Mesenchymal stem cell (in vitro differentiated cells and primary cell): ENCODE results near the gene CCM2.
A peak's percentile ranks its signal among the peaks of the same experiment; 100 is the strongest.

Experiments
- DNase-seq: peaks from one replicate; pipeline ENCODE4 v3.0.0-alpha.2; 2013
- H2AFZ ChIP-seq: one replicate; pipeline ENCODE4 v1.6.1; 2013; ENCODE audit warnings: low read depth, mild to moderate bottlenecking, control low read depth, inconsistent platforms, low read length, moderate library complexity
- H2AK5ac ChIP-seq: 2 replicates; pipeline ENCODE4 v1.6.1; 2013; ENCODE audit warnings: low read length, moderate library complexity, mild to moderate bottlenecking, inconsistent platforms; ENCODE audit not compliant: severe bottlenecking
- H2BK120ac ChIP-seq: one replicate; pipeline ENCODE4 v1.6.1; 2013; ENCODE audit warnings: low read depth, mild to moderate bottlenecking, inconsistent platforms, low read length, moderate library complexity
- H2BK12ac ChIP-seq, 2 experiments: one replicate each; pipeline ENCODE4 v1.6.1; 2013; ENCODE audit warnings: inconsistent platforms in 2 of 2, low read length in 2 of 2, mild to moderate bottlenecking in 2 of 2, moderate library complexity in 2 of 2, control low read depth in 1 of 2
- H2BK15ac ChIP-seq: one replicate; pipeline ENCODE4 v1.6.1; 2013; ENCODE audit warnings: mild to moderate bottlenecking, low read depth, inconsistent platforms; ENCODE audit not compliant: poor library complexity, severe bottlenecking
- H2BK5ac ChIP-seq: 2 replicates; pipeline ENCODE4 v1.6.1; 2013; ENCODE audit warnings: low read depth, mild to moderate bottlenecking, low read length, control low read depth, inconsistent platforms; ENCODE audit not compliant: poor library complexity, severe bottlenecking
- H3K14ac ChIP-seq, 2 experiments: one replicate each; pipeline ENCODE4 v1.6.1; 2013; ENCODE audit warnings: inconsistent platforms in 2 of 2, low read length in 2 of 2, control low read depth in 1 of 2, mild to moderate bottlenecking in 1 of 2, moderate library complexity in 1 of 2
- H3K18ac ChIP-seq, 2 experiments: one replicate each; pipeline ENCODE4 v1.6.1; 2013; ENCODE audit warnings: inconsistent platforms in 2 of 2, low read length in 2 of 2, control low read depth in 1 of 2, low read depth in 1 of 2, mild to moderate bottlenecking in 1 of 2
- H3K23ac ChIP-seq, 2 experiments: one replicate each; pipeline ENCODE4 v1.6.1; 2013; ENCODE audit warnings: inconsistent platforms in 2 of 2, low read length in 2 of 2, mild to moderate bottlenecking in 2 of 2, moderate library complexity in 2 of 2, control low read depth in 1 of 2
- H3K27ac ChIP-seq: 2 replicates; pipeline ENCODE4 v1.5.1; 2013; ENCODE audit warnings: mild to moderate bottlenecking, moderate library complexity, low read length, control low read depth, inconsistent platforms; ENCODE audit not compliant: poor library complexity, severe bottlenecking
- H3K27me3 ChIP-seq, 2 experiments: 2 replicates each; pipeline versions ENCODE4 v1.6.1 to v1.7.0; 2013; ENCODE audit warnings: low read length in 2 of 2, mild to moderate bottlenecking in 2 of 2, moderate library complexity in 2 of 2, control low read depth in 1 of 2, inconsistent platforms in 1 of 2; ENCODE audit not compliant: control insufficient read depth in 1 of 2, insufficient read depth in 1 of 2
- H3K36me3 ChIP-seq, 2 experiments: 2 replicates each; pipeline versions ENCODE4 v1.6.1 to v1.7.0; 2013; ENCODE audit warnings: low read length in 2 of 2, control low read depth in 1 of 2, inconsistent platforms in 1 of 2, low read depth in 1 of 2, mild to moderate bottlenecking in 1 of 2; ENCODE audit not compliant: insufficient read depth in 2 of 2, control insufficient read depth in 1 of 2
- H3K4ac ChIP-seq, 2 experiments: one replicate each; pipeline ENCODE4 v1.6.1; 2013; ENCODE audit warnings: inconsistent platforms in 2 of 2, low read length in 2 of 2, mild to moderate bottlenecking in 2 of 2, moderate library complexity in 2 of 2, control low read depth in 1 of 2, low read depth in 1 of 2
- H3K4me1 ChIP-seq: 2 replicates; pipeline ENCODE4 v1.6.1; 2013; ENCODE audit warnings: low read depth, low read length, control low read depth; ENCODE audit not compliant: control insufficient read depth, insufficient read depth
- H3K4me2 ChIP-seq: 2 replicates; pipeline ENCODE4 v1.6.1; 2013; ENCODE audit warnings: low read length, mild to moderate bottlenecking, inconsistent platforms; ENCODE audit not compliant: poor library complexity, severe bottlenecking
- H3K4me3 ChIP-seq, 2 experiments: 2 replicates each; pipeline versions ENCODE4 v1.5.1 to v1.7.0; 2013; ENCODE audit warnings: low read length in 2 of 2, mild to moderate bottlenecking in 2 of 2, control low read depth in 1 of 2, low read depth in 1 of 2; ENCODE audit not compliant: insufficient read depth in 1 of 2
- H3K79me1 ChIP-seq: replicated peaks from 2 replicates; pipeline ENCODE4 v1.6.1; 2013; ENCODE audit warnings: mild to moderate bottlenecking, control low read depth, low read length, inconsistent platforms; ENCODE audit not compliant: poor library complexity, severe bottlenecking
- H3K9ac ChIP-seq: 2 replicates; pipeline ENCODE4 v1.7.0; 2013; ENCODE audit warnings: mild to moderate bottlenecking, low read length, moderate library complexity
- H3K9me3 ChIP-seq: 2 replicates; pipeline ENCODE4 v1.7.0; 2013; ENCODE audit warnings: mild to moderate bottlenecking, low read length; ENCODE audit not compliant: control insufficient read depth
- H4K8ac ChIP-seq: one replicate; pipeline ENCODE4 v1.6.1; 2013; ENCODE audit warnings: inconsistent platforms, mild to moderate bottlenecking, low read length, moderate library complexity
- H4K91ac ChIP-seq: one replicate; pipeline ENCODE4 v1.6.1; 2013; ENCODE audit warnings: mild to moderate bottlenecking, low read length, inconsistent platforms
- WGBS: methylation state at CpG from one replicate; pipeline ENCODE4 v1.1.7; 2013; ENCODE audit warnings: mixed read lengths; 5-methylcytosine and 5-hydroxymethylcytosine counted together

Gene CCM2

DNA sequence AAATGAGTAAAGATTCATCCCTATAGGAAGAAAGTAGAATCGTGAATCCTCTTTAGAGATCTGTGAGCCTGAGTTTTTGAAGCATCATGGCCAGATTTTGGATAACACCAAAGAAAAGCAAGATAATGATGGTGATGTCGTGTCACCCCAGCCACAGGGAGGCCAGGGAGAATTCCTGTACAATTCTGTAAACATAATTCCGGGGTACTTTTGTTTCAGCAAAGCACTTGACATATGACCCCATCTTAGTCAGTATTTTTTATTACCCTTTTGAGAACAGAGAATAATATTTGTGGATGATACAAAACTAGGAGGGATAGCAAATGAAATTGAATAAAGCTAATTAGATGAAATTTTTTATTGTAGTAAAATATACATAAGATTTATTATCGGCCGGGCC lies 55.0 kb downstream of the CCM2 start:
- WGBS, result 89% methylated on average over 4 of the region's 5 CpGs
- H2AFZ ChIP-seq, result no peak overlapping the region
- no peak overlapping the region for H3K27ac ChIP-seq
- no peak for DNase-seq
- H4K8ac ChIP-seq, result no peak overlapping the region
- no peaks in the 10 kb centered on the region for H3K27me3 ChIP-seq
- H2BK120ac ChIP-seq, result no peak overlapping the region
- peaks cover 21 to 35% of the 10 kb centered on the region in 2 experiments for H3K36me3 ChIP-seq
- H2BK12ac ChIP-seq, result no peak overlapping the region
- H2BK15ac ChIP-seq, result no peak overlapping the region
- no peak overlapping the region for H2BK5ac ChIP-seq
- H3K4me2 ChIP-seq, result no peak overlapping the region
- no peak overlapping the region for H3K4me3 ChIP-seq
- no peak overlapping the region for H3K23ac ChIP-seq
- H3K18ac ChIP-seq, result no peak overlapping the region
- peaks cover 2% of the 10 kb centered on the region for H3K4me1 ChIP-seq
- H3K4ac ChIP-seq, result no peak overlapping the region
- H3K9me3 ChIP-seq, result no peaks in the 10 kb centered on the region
- no peak overlapping the region for H4K91ac ChIP-seq
- peaks cover 36% of the 10 kb centered on the region for H3K79me1 ChIP-seq
- H3K14ac ChIP-seq, result no peak overlapping the region
- H2AK5ac ChIP-seq, result no peak overlapping the region
- H3K9ac ChIP-seq, result no peak overlapping the region

DNA sequence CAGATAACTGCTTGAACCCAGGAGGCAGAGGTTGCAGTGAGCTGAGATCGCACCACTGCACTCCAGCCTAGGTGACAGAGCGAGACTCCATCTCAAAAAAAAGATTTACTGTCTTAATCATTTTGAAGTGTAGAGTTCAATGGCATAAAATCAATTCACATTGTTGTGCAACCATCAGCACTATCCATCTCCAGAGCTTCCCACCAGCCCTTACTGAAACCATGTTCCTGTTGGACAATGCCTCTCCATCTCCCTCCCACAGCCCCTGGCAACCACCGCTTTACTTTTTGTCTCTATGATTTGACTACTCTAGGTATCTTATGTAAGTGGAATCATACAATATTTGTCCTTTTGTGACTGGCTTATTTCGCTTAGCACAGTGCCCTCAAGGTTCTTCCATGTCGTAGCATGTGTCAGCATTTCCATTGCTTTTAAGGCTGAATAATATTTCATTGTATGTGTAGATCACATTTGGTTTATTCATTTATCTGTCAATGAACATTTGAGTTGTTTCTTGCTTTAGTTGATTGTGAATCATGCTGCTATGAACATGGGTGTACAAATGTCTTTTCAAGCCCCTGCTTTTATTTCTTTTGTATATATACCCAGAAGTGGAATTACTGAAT lies 55.7 kb downstream of the CCM2 start:
- Histone ChIP-seq H2BK15ac (no peak overlapping the region), H3K4me3 (no peak overlapping the region), H3K14ac (no peak overlapping the region), H3K23ac (no peak overlapping the region), H2BK12ac (no peak overlapping the region), H2BK5ac (no peak overlapping the region), H3K79me1 (peaks cover 37% of the 10 kb centered on the region), H3K4me2 (no peak overlapping the region), H3K36me3 (peaks cover 21 to 28% of the 10 kb centered on the region in 2 experiments), H4K91ac (no peak overlapping the region), H2AFZ (no peak overlapping the region), H2AK5ac (no peak overlapping the region), H3K4ac (no peak overlapping the region), H3K9me3 (no peaks in the 10 kb centered on the region), H3K4me1 (peaks cover 2% of the 10 kb centered on the region), H4K8ac (no peak overlapping the region), H3K18ac (no peak overlapping the region), H3K9ac (no peak overlapping the region), H3K27me3 (no peaks in the 10 kb centered on the region), H2BK120ac (no peak overlapping the region), H3K27ac (no peak overlapping the region)
- WGBS, result 90% methylated on average over 3 of the region's 5 CpGs
- DNase-seq, result no peak

DNA sequence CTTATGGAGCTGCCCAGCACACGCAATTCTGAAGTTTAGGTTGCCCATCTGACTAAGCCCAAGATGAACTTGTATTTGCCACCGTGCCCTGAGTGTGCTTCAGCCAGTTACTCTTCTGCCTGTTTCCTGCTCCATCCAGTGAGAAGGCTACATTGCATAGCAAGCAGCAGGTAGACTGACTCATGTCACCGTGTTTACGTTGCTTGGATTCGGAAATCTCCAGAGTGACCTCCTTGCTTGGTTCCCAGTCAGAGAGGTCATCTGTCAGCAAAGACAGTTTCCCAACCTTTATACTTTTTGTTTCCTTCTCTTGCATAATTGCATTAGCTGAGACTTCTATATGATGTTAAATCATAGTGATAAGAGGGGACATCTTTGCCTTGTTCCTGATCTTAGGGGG lies 57.9 kb downstream of the CCM2 start:
- Histone ChIP-seq H3K36me3 (peaks cover 11 to 13% of the 10 kb centered on the region in 2 experiments), H3K4me3 (no peak overlapping the region), H3K9ac (no peak overlapping the region), H2BK120ac (no peak overlapping the region), H2AK5ac (no peak overlapping the region), H3K4me2 (no peak overlapping the region), H3K14ac (no peak overlapping the region), H3K18ac (no peak overlapping the region), H4K8ac (no peak overlapping the region), H2BK12ac (no peak overlapping the region), H2AFZ (no peak overlapping the region), H3K4me1 (peaks cover 2% of the 10 kb centered on the region), H4K91ac (no peak overlapping the region), H2BK15ac (no peak overlapping the region), H2BK5ac (no peak overlapping the region), H3K27ac (no peak overlapping the region), H3K9me3 (no peaks in the 10 kb centered on the region), H3K27me3 (no peaks in the 10 kb centered on the region), H3K23ac (no peak overlapping the region), H3K4ac (no peak overlapping the region), H3K79me1 (peaks cover 41% of the 10 kb centered on the region)
- peak; percentile 15 for DNase-seq
- 98% methylated on average over 5 of the region's 5 CpGs for WGBS

DNA sequence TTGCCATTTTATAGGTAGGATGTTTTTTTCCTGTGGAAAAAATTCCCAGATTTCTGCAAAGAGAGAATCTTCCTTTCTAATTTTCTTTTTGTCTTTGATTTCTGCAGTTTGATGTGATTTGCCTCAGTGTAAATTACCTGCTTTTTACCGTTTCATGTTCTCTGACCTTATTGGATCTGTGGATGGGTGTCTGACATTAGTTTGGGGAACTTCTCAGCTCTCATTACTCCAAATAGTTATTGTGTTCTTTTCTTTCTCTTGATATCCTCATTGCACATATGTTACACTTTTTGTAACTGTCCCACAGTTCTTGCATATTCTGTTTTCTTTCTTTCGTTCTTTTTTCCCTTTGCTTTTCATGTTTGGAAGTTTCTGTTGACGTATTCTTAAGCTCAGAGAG lies 60.3 kb downstream of the CCM2 start:
- Histone ChIP-seq H3K27ac (no peak overlapping the region), H3K4me3 (no peak overlapping the region), H2AFZ (no peak overlapping the region), H2BK12ac (no peak overlapping the region), H4K91ac (no peak overlapping the region), H3K4ac (no peak overlapping the region), H2AK5ac (no peak overlapping the region), H3K9me3 (no peaks in the 10 kb centered on the region), H3K4me1 (no peaks in the 10 kb centered on the region), H3K36me3 (peaks cover 17 to 21% of the 10 kb centered on the region in 2 experiments), H2BK120ac (no peak overlapping the region), H3K79me1 (peaks cover 46% of the 10 kb centered on the region), H3K27me3 (no peaks in the 10 kb centered on the region), H3K18ac (no peak overlapping the region), H2BK15ac (no peak overlapping the region), H2BK5ac (no peak overlapping the region), H3K4me2 (no peak overlapping the region), H3K9ac (no peak overlapping the region), H4K8ac (no peak overlapping the region), H3K23ac (no peak overlapping the region), H3K14ac (no peak overlapping the region)
- WGBS, result 100% methylated on average over 3 of the region's 3 CpGs
- no peak for DNase-seq
